Activated gamma-delta T cell treated with Interleukin-2 at 50 U/mL for 16 hours (primary cell): ENCODE results near the gene FHOD3.
"Not testable (repeated sequence)": the region's sequence is repeated elsewhere in the genome, so short reads cannot be mapped to it uniquely, and the experiment has no call there.

Source experiments
- DNase-seq: peaks from one replicate; pipeline ENCODE4 v3.0.0-alpha.2; 2020

Gene FHOD3

GRCh38 chr18:36455931-36456330 lies 158.4 kb downstream of the FHOD3 start:
- DNase-seq: no peak

GRCh38 chr18:36456622-36457021 lies 159.1 kb downstream of the FHOD3 start:
- no peak for DNase-seq

- no peak for DNase-seq
These were observed 160.2 kb downstream of the FHOD3 start for GRCh38 chr18:36457683-36458082.

- DNase-seq: no peak
These were observed 160.8 kb downstream of the FHOD3 start for GRCh38 chr18:36458306-36458705.

- no peak for DNase-seq
These were observed 161.7 kb downstream of the FHOD3 start for GRCh38 chr18:36459203-36459602.

DNA sequence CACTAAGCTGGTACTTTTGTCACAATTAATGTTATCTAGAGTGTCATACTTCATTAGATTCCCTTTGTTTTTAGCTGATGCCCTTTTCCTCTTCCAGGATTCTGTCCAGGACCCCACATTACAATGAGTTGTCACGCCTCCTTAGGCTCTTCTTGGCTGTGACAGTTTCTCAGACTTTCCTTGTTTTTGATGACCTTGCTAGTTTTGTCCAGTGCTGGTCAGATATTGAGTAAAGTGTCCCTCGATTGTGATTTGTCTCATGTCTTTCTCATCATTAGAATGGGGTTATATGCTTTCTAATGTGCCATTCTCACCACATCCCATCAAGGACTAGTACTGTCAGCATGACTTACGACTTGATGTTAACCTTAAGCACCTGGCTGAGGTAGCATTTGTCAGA lies 162.3 kb downstream of the FHOD3 start:
- no peak for DNase-seq

DNA sequence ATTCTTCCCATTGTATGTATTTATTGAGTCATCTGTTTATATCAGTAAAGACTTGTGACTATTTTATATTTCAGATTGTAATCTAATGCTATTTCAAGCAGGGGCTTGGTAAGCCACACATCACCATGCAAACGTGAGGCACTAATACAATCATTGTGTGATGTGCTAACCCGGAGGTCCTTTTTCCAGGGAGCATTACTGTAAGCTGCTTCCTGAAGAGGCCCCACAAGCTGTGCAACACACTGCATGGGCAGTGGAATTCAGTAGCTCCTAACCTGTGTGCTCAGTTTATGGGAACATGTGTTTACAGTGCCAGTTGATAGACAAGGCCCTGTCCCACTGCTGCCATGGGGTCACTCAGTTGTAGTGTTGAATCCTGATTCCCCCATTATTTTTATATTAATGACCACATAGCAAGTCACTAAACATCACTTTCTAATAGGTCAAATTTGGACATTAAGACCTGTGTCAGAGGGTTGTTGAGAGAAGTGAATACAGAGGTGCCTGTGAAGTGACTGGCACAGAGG lies 162.9 kb downstream of the FHOD3 start:
- DNase-seq: no peak

- no peak for DNase-seq
These were observed 163.3 kb downstream of the FHOD3 start for GRCh38 chr18:36460854-36461253.

- no peak for DNase-seq
These were observed 164.1 kb downstream of the FHOD3 start for GRCh38 chr18:36461551-36461987.

- DNase-seq: not testable (repeated sequence)
These were observed 166.0 kb downstream of the FHOD3 start for GRCh38 chr18:36463516-36463915.

DNA sequence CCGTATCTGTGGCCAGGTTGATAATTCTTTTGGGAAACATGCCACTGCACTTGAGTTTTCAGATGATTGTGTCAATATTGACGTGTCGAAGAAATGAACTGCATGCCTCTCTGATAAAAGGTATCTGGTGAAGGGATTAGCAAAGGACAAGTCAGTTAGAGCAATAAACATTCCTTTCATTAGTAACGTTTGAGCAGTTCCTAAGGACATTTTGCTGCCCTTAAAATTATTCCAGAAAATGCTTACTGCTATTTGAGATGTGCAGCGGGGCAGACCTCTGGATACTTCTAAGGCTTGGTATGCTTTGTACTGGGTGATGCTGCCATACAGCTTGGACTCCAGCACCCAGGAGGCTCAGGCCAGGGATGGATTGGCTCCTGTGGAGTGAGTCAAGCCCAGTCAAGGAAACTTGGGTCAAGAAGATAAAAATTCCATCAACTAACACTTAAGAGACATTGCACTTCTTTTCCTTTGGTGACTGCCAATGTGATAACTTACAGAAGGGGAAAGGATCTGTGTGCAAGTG lies 166.7 kb downstream of the FHOD3 start:
- DNase-seq: no peak

DNA sequence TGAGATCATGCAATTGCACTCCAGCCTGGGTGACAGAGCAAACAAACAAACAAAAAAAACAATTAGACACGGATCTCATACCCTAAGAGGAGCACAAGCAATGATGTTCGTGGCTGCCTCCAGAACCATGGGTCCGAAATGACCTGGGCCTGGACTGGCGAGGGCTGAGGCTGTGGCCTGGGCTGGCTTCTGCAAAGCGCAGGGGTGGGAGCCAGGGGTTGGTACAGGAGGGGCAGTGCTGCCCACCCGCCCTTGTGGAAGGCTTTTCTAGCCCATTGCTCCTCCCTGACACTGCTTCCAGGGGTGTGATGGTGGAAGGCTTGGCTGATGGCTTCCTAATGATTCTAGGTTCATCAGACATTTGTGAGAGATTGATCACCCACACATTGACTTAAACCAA lies 167.8 kb downstream of the FHOD3 start:
- no peak for DNase-seq

GRCh38 chr18:36465970-36466369 lies 168.5 kb downstream of the FHOD3 start:
- DNase-seq: no peak

DNA sequence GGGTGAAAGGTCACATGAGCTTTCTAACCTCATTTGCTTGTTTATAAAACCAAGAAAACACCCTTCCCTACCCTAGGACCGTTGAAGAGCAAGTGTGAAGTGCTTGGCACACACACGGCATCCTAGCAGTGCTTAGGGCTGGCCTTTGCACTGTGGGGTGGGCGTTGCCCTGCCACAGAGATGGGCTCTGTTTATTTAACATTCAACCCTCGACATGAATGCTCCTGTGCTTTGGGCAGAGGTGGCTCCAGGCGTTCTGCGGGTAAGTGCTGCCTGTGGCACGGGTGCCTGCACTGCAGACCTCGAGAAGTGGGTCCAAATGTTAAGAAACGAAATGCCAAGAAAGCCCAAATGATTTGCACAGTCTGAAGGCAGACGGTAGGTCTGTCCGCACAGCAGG lies 170.1 kb downstream of the FHOD3 start:
- no peak for DNase-seq

- no peak for DNase-seq
These were observed 170.6 kb downstream of the FHOD3 start for GRCh38 chr18:36468161-36468560.

DNA sequence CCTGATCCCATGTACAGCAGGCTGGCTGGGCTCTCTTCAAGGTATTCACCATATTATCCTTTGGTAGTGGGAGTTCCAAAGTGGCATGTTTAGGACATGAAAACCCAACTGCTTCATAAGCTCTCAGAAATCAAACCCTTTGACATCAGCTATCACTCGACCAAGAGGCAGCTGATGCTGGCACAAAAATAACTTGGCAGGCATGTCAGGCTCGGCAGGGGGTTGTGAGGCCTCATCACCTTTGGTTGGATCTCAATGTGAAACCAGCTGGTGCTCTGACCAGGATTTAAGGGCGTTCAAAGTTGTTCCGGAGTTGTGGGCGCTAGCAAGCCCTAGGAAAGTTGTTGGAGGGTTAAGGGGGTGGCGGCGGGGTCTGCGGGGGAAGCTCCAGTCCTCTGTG lies 171.9 kb downstream of the FHOD3 start:
- no peak for DNase-seq

GRCh38 chr18:36470896-36471295 lies 173.4 kb downstream of the FHOD3 start:
- DNase-seq: no peak

DNA sequence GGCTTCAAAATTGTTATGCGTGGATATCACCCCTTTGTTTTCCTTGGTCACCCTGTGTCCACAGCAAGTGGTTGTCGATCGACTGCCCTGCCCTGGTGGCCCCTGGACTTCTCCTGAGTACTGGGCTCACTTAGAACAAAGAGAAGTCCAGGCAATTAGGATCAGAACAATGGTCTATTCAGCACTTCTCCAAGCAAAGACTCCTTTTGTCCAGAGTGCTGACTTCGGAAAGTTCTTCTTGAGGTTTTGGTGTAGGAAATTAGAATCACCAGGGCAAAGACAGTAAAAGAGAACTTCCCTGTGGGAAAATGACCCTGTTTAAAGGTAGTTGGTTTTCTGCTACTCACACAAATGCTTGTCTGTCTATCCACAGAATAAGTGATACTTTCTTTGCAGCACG lies 173.9 kb downstream of the FHOD3 start:
- no peak for DNase-seq

- DNase-seq: no peak
These were observed 178.9 kb downstream of the FHOD3 start for GRCh38 chr18:36476433-36476832.

DNA sequence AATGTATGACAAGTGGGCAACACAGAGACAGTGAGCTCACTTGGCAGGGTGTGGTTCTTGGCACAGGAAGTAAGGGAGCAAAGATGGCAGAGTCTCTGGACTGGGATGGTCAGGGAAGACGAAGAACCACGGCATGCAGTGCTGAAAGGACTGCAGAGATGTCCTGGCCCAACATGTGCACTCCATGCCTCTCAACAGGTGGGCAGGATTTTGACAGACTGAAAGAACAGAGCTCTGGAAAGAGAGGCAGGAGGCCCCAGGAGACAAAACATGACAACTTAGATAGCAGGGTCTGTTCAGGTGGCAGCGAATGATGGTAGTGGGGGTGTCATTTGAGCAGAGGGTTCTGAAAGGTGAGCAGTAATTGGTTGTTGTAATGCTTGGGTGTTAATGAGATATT lies 180.3 kb downstream of the FHOD3 start:
- no peak for DNase-seq

GRCh38 chr18:36481201-36481657 lies 183.7 kb downstream of the FHOD3 start:
- no peak for DNase-seq

GRCh38 chr18:36481935-36482334 lies 184.4 kb downstream of the FHOD3 start:
- no peak for DNase-seq

DNA sequence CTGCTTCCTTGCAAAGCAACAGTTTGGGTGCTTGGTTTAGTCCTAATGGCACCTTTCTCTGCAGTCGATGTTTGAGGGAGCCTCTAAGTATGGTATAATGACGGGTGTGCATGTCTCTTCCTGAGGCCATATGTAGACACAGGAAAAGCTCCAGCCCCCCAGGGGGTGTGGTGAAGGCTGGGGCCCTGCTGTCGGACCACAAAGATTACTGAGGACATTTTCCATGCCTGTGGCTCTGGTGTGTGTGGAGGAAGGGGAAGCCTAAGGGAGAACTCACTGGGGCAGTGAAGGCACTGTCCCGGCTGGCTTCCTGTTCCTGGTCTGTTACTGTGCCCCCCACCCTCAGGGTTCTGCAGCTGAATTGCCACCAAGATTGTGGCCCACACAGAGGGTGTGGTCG lies 187.1 kb downstream of the FHOD3 start:
- DNase-seq: no peak

DNA sequence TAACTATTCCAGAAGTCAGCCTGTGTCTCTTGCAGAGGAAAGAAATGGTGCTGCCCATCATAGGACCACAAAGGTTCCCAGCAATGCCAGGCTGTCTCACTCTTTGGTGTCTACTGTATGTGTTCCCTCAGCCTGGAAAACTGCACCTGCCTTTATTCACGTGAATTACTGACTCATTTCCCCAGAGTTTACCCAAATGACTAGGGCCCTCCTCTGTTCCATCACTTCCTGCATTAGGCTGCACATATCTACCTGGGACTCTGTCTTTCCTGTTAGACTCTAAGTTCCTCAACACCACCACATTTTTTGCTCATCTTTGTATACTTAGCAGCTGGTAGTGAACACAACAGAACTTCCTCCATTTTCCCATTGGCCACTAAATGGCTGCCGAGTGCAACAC lies 188.3 kb downstream of the FHOD3 start:
- no peak for DNase-seq

DNA sequence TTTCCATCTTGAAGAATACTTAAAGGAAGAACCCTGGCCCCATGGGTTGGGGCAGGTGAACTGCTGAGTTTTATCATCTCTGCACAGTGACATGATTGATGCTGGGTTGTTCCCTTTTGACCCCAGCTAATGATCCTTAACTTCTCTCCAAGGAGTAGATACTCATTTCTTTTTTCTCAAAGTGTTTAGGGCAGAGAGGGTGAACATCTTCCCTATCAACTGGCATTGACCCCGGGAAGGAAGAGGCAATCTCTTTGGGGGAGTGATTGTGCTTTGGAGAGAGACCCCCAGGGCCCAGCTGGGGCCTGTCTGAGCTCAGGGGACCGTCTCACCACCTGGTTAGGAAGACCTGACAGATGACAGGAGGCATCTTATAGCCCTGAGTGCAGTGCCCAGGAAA lies 190.6 kb downstream of the FHOD3 start:
- DNase-seq: no peak
